ENCODE results near the gene SNAPC2. TPM values are rescaled to one million over a fixed set of nuclear protein-coding genes. Genes with fewer than 3 reads are reported as not detected.
"Not testable (repeated sequence)": the region's sequence is repeated elsewhere in the genome, so short reads cannot be mapped to it uniquely, and the experiment has no call there.

SNAPC2 gene
- total RNA-seq, 1 donor: 18.5 TPM

GRCh38 chr19:7955696-7956095, 35.6 kb downstream of the SNAPC2 start:
- no peak overlapping the region for H3K4me2 ChIP-seq (ENCODE audit: insufficient read depth, low read length)
- no peak overlapping the region for H3K4me3 ChIP-seq (ENCODE audit: insufficient read depth, low read length)
- no peak for TF ChIP-seq CTCF (IDR thresholded peaks at IDR 0.05; ENCODE audit: extremely low read depth, low read depth, low read length)
- no peak overlapping the region for H2AFZ ChIP-seq (ENCODE audit: low read length)
- H3K9me3 ChIP-seq (ENCODE audit: low read depth, low read length): no peaks in the 10 kb centered on the region
- no peaks in the 10 kb centered on the region for H3K27me3 ChIP-seq (ENCODE audit: insufficient read depth, low read length)
- peak; percentile 11 for DNase-seq (ENCODE audit: insufficient read length, low spot score, missing footprints)
- peaks cover 3% of the 10 kb centered on the region for H3K4me1 ChIP-seq (ENCODE audit: insufficient read depth, low read length)
- no peak overlapping the region for H3K27ac ChIP-seq (ENCODE audit: low read depth, low read length)
- H3K79me2 ChIP-seq (ENCODE audit: insufficient read depth, low read length): no peaks in the 10 kb centered on the region
- no peaks in the 10 kb centered on the region for H4K20me1 ChIP-seq (ENCODE audit: insufficient read depth, low read length)
- H3K36me3 ChIP-seq (ENCODE audit: insufficient read depth, low read length): peaks cover 14% of the 10 kb centered on the region

- DNase-seq (ENCODE audit: insufficient read length, low spot score, missing footprints): peak; percentile 74
- H4K20me1 ChIP-seq (ENCODE audit: insufficient read depth, low read length): no peaks in the 10 kb centered on the region
- peaks cover 36% of the 10 kb centered on the region for H3K36me3 ChIP-seq (ENCODE audit: insufficient read depth, low read length)
- H3K27me3 ChIP-seq (ENCODE audit: insufficient read depth, low read length): no peaks in the 10 kb centered on the region
- no peaks in the 10 kb centered on the region for H3K79me2 ChIP-seq (ENCODE audit: insufficient read depth, low read length)
- no peaks in the 10 kb centered on the region for H3K4me1 ChIP-seq (ENCODE audit: insufficient read depth, low read length)
- H3K4me3 ChIP-seq (ENCODE audit: insufficient read depth, low read length): no peak overlapping the region
- no peak for TF ChIP-seq CTCF (IDR thresholded peaks at IDR 0.05; ENCODE audit: extremely low read depth, low read depth, low read length)
- H3K9me3 ChIP-seq (ENCODE audit: low read depth, low read length): no peaks in the 10 kb centered on the region
- H3K4me2 ChIP-seq (ENCODE audit: insufficient read depth, low read length): no peak overlapping the region
- no peak overlapping the region for H3K27ac ChIP-seq (ENCODE audit: low read depth, low read length)
- no peak overlapping the region for H2AFZ ChIP-seq (ENCODE audit: low read length)
Measured at GRCh38 chr19:7959211-7959610, 39.1 kb downstream of the SNAPC2 start.

- peaks cover 46% of the 10 kb centered on the region for H3K36me3 ChIP-seq (ENCODE audit: insufficient read depth, low read length)
- H3K4me3 ChIP-seq (ENCODE audit: insufficient read depth, low read length); H2AFZ ChIP-seq (ENCODE audit: low read length); H3K79me2 ChIP-seq (ENCODE audit: insufficient read depth, low read length); H3K27me3 ChIP-seq (ENCODE audit: insufficient read depth, low read length); H3K4me1 ChIP-seq (ENCODE audit: insufficient read depth, low read length); H3K4me2 ChIP-seq (ENCODE audit: insufficient read depth, low read length); H4K20me1 ChIP-seq (ENCODE audit: insufficient read depth, low read length); H3K27ac ChIP-seq (ENCODE audit: low read depth, low read length); H3K9me3 ChIP-seq (ENCODE audit: low read depth, low read length); DNase-seq (ENCODE audit: insufficient read length, low spot score, missing footprints): not testable (repeated sequence)
Measured at GRCh38 chr19:7961082-7961481, 40.9 kb downstream of the SNAPC2 start.

- no peak for TF ChIP-seq CTCF (IDR thresholded peaks at IDR 0.05; ENCODE audit: extremely low read depth, low read depth, low read length)
- Histone ChIP-seq H3K79me2 (ENCODE audit: insufficient read depth, low read length) (no peaks in the 10 kb centered on the region), H4K20me1 (ENCODE audit: insufficient read depth, low read length) (no peaks in the 10 kb centered on the region), H3K4me2 (ENCODE audit: insufficient read depth, low read length) (no peak overlapping the region), H3K4me1 (ENCODE audit: insufficient read depth, low read length) (no peaks in the 10 kb centered on the region), H3K4me3 (ENCODE audit: insufficient read depth, low read length) (no peak overlapping the region), H3K27me3 (ENCODE audit: insufficient read depth, low read length) (no peaks in the 10 kb centered on the region), H3K36me3 (ENCODE audit: insufficient read depth, low read length) (peaks cover 56% of the 10 kb centered on the region), H3K9me3 (ENCODE audit: low read depth, low read length) (no peaks in the 10 kb centered on the region), H2AFZ (ENCODE audit: low read length) (no peak overlapping the region), H3K27ac (ENCODE audit: low read depth, low read length) (no peak overlapping the region)
- no peak for DNase-seq (ENCODE audit: insufficient read length, low spot score, missing footprints)
Measured at GRCh38 chr19:7961920-7962626, 41.9 kb downstream of the SNAPC2 start.
